Trophoblast cell (in vitro differentiated cells and primary cell): Measurements from ENCODE around the gene MEDAG.

Source experiments
- DNase-seq, 2 donors: peaks; one replicate each; pipeline ENCODE4 v3.0.0-alpha.2; 2016
- H2AFZ ChIP-seq: 2 replicates; pipeline ENCODE4 v1.6.1; 2013; ENCODE audit warnings: low read length, moderate library complexity, mild to moderate bottlenecking; ENCODE audit not compliant: insufficient read depth, poor library complexity
- H2AK5ac ChIP-seq: 2 replicates; pipeline ENCODE4 v1.6.1; 2013; ENCODE audit warnings: mild to moderate bottlenecking, low read length
- H2BK120ac ChIP-seq: 2 replicates; pipeline ENCODE4 v1.6.1; 2013; ENCODE audit warnings: low read length, mild to moderate bottlenecking, moderate library complexity; ENCODE audit not compliant: insufficient read depth, poor library complexity
- H2BK12ac ChIP-seq: 2 replicates; pipeline ENCODE4 v1.6.1; 2013; ENCODE audit warnings: mild to moderate bottlenecking, low read length, moderate library complexity
- H2BK5ac ChIP-seq: 2 replicates; pipeline ENCODE4 v1.6.1; 2013; ENCODE audit warnings: low read length, low read depth, moderate library complexity, mild to moderate bottlenecking; ENCODE audit not compliant: poor library complexity
- H3K14ac ChIP-seq: 2 replicates; pipeline ENCODE4 v1.6.1; 2013; ENCODE audit warnings: mild to moderate bottlenecking, low read length
- H3K18ac ChIP-seq: 2 replicates; pipeline ENCODE4 v1.6.1; 2013; ENCODE audit warnings: mild to moderate bottlenecking, low read length
- H3K23ac ChIP-seq: 2 replicates; pipeline ENCODE4 v1.6.1; 2013; ENCODE audit warnings: low read length
- H3K27ac ChIP-seq: 2 replicates; pipeline ENCODE4 v1.5.1; 2013; ENCODE audit warnings: low read depth, mild to moderate bottlenecking, inconsistent platforms, low read length, moderate library complexity
- H3K27me3 ChIP-seq: 2 replicates; pipeline ENCODE4 v1.6.1; 2013; ENCODE audit warnings: inconsistent platforms, mild to moderate bottlenecking, low read length, moderate library complexity; ENCODE audit not compliant: insufficient read depth
- H3K36me3 ChIP-seq, 2 experiments: 1 replicate in 1 of 2; 2 replicates in 1 of 2; pipeline ENCODE4 v1.6.1; 2013; ENCODE audit warnings: low read length in 2 of 2, mild to moderate bottlenecking in 2 of 2, moderate library complexity in 1 of 2; ENCODE audit not compliant: insufficient read depth in 2 of 2, control insufficient read depth in 1 of 2
- H3K4ac ChIP-seq: 2 replicates; pipeline ENCODE4 v1.6.1; 2013; ENCODE audit warnings: low read depth, mild to moderate bottlenecking, low read length, moderate library complexity
- H3K4me1 ChIP-seq, 2 experiments: 1 replicate in 1 of 2; 2 replicates in 1 of 2; pipeline ENCODE4 v1.6.1; 2013; ENCODE audit warnings: low read length in 2 of 2, mild to moderate bottlenecking in 2 of 2, moderate library complexity in 1 of 2; ENCODE audit not compliant: insufficient read depth in 2 of 2, control insufficient read depth in 1 of 2
- H3K4me2 ChIP-seq: 2 replicates; pipeline ENCODE4 v1.6.1; 2013; ENCODE audit warnings: inconsistent platforms, mild to moderate bottlenecking, low read length, moderate library complexity
- H3K4me3 ChIP-seq: 2 replicates; pipeline ENCODE4 v1.5.1; 2013; ENCODE audit warnings: mild to moderate bottlenecking, low read depth, low read length, inconsistent platforms
- H3K79me1 ChIP-seq: one replicate; pipeline ENCODE4 v1.6.1; 2013; ENCODE audit warnings: low read length
- H3K79me2 ChIP-seq: 2 replicates; pipeline ENCODE4 v1.6.1; 2013; ENCODE audit warnings: low read length, mild to moderate bottlenecking; ENCODE audit not compliant: control insufficient read depth, insufficient read depth, poor library complexity
- H3K9ac ChIP-seq: 2 replicates; pipeline ENCODE4 v1.6.1; 2013; ENCODE audit warnings: mild to moderate bottlenecking, low read length
- H3K9me3 ChIP-seq: 2 replicates; pipeline ENCODE4 v1.6.1; 2013; ENCODE audit warnings: low read depth, mild to moderate bottlenecking, control low read depth, inconsistent platforms, low read length; ENCODE audit not compliant: insufficient read depth
- H4K12ac ChIP-seq: 2 replicates; pipeline ENCODE4 v1.6.1; 2013; ENCODE audit warnings: low read depth, mild to moderate bottlenecking, low read length, moderate library complexity
- H4K8ac ChIP-seq: 2 replicates; pipeline ENCODE4 v1.6.1; 2013; ENCODE audit warnings: low read depth, mild to moderate bottlenecking, low read length, moderate library complexity
- H4K91ac ChIP-seq: one replicate; pipeline ENCODE4 v1.6.1; 2013; ENCODE audit warnings: low read depth, mild to moderate bottlenecking, low read length, moderate library complexity
- WGBS: extraction: QIAGEN DNeasy Blood & Tissue Kit; methylation state at CpG from one replicate; pipeline ENCODE4 v1.1.7; 2013; ENCODE audit warnings: missing lambda C conversion rate; ENCODE audit not compliant: insufficient read length, insufficient coverage; ENCODE audit errors: extremely low coverage; 5-methylcytosine and 5-hydroxymethylcytosine counted together

The MEDAG gene

DNA sequence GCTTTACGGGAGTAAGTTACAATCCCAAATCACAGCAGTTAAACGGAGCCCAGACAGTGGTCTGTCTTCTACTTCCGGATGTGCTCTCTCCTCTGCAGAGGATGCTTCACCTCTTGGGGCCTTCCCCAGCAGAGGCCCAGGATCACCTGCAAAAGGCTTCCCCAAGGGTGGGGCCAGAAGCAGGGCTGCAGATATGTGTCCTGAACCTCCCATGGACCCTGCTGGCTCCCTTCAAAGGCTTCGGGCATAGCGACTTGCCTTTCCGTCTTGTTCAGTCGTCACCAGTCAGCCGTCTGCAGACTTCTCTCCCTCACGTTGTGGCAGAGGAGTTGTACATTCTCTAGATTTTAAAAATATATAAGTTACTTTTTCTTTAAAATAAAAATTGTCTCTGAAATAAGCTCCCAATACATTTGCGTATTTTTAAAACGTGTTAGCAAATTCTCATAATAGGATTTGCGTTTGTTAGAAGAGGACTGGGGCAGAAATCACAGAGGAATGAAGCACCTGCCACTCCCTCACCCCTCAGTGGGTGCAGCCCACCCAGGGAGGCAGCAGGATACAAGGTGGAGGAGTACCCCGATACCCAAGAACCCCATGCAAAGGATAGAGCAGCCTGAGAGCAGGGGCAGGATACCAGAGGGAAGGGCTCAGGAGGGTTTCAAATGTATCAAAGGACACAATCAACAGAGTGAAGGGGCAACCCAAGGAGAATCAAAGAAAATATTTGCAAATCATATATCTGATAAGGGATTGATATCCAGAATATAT lies 22.9 kb upstream of the MEDAG start:
- no peaks in the 10 kb centered on the region for H3K36me3 ChIP-seq
- H3K18ac ChIP-seq: peak overlapping the region; percentile 69
- peak overlapping the region; percentile 97 for H2BK120ac ChIP-seq
- H4K8ac ChIP-seq: peak overlapping the region; percentile 69
- H3K27me3 ChIP-seq: no peaks in the 10 kb centered on the region
- H3K4me1 ChIP-seq: peaks cover 9 to 21% of the 10 kb centered on the region in 2 experiments
- H3K27ac ChIP-seq: peak overlapping the region; percentile 23
- no peak overlapping the region for H3K23ac ChIP-seq
- H3K79me2 ChIP-seq: peaks cover 2% of the 10 kb centered on the region
- H3K4ac ChIP-seq: no peak overlapping the region
- H3K14ac ChIP-seq: peak overlapping the region; percentile 80
- H2BK12ac ChIP-seq: peak overlapping the region; percentile 97
- H4K12ac ChIP-seq: no peak overlapping the region
- H4K91ac ChIP-seq: peak overlapping the region; percentile 90
- peak overlapping the region; percentile 81 for H2BK5ac ChIP-seq
- no peak for DNase-seq
- H3K9ac ChIP-seq: no peak overlapping the region
- no CpG with 5 or more reads among the region's 13 CpGs for WGBS
- no peaks in the 10 kb centered on the region for H3K9me3 ChIP-seq
- peak overlapping the region; percentile 35 for H2AFZ ChIP-seq
- H3K4me2 ChIP-seq: no peak overlapping the region
- peak overlapping the region; percentile 88 for H2AK5ac ChIP-seq
- peaks cover 28% of the 10 kb centered on the region for H3K79me1 ChIP-seq
- no peak overlapping the region for H3K4me3 ChIP-seq

DNA sequence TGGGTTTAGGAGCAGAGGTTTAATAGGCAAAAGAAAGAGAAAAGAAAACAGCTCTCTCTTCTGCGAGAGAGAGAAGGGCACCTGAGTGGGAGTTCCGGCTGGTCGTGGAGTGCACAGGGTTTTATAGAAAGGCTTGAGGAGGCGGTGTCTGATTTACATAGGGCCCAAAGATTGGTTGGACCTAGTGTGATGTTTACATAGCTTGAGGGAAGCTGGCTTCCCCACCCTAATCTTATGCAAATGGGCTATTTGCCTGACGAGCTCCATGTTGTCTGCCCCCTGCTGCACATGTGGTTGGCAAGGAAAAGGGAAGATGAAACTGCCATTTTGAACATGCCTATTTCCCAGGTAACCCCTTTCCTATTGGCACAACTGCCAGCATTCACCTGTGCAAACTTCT lies 21.5 kb upstream of the MEDAG start:
- no peak overlapping the region for H3K4me2 ChIP-seq
- peaks cover 26% of the 10 kb centered on the region for H3K79me1 ChIP-seq
- no CpG with 5 or more reads among the region's 5 CpGs for whole genome bisulfite sequencing
- peak overlapping the region; percentile 18 for H2BK12ac ChIP-seq
- H3K27me3 ChIP-seq: no peaks in the 10 kb centered on the region
- no peak overlapping the region for H3K18ac ChIP-seq
- no peak overlapping the region for H3K4ac ChIP-seq
- H3K9me3 ChIP-seq: no peaks in the 10 kb centered on the region
- peak overlapping the region; percentile 30 for H2BK120ac ChIP-seq
- H2BK5ac ChIP-seq: no peak overlapping the region
- no peak overlapping the region for H2AK5ac ChIP-seq
- no peak overlapping the region for H2AFZ ChIP-seq
- no peak overlapping the region for H3K4me3 ChIP-seq
- no peak overlapping the region for H4K12ac ChIP-seq
- peaks cover 9 to 21% of the 10 kb centered on the region in 2 experiments for H3K4me1 ChIP-seq
- peaks cover 2% of the 10 kb centered on the region for H3K79me2 ChIP-seq
- H4K91ac ChIP-seq: peak overlapping the region; percentile 70
- no peak overlapping the region for H4K8ac ChIP-seq
- no peak for DNase-seq
- no peak overlapping the region for H3K27ac ChIP-seq
- H3K23ac ChIP-seq: no peak overlapping the region
- H3K36me3 ChIP-seq: peaks cover 0 to 2% of the 10 kb centered on the region in 2 experiments
- H3K9ac ChIP-seq: no peak overlapping the region
- H3K14ac ChIP-seq: no peak overlapping the region

DNA sequence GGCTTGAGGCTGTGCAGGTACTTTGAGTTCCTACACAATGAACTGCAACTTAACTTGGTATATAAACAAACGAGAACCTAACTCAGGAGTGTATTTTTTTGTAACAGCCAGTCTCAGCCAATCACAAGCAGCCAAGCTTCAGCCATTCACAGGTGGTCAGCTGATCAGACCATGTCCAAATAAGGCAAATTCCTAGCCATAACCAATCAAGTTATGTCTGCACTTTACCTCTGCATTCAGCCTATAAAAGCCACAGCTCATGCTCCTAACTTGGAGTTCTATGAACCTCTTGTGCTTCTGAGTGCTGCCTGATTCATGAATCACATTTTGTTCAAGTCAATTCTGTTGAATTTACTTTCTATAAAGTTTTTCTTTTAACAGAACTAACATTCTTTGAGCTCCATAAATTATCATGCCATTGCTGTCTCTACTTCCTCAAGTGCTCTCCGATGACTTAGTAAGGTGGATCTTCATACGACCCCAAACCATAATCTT lies 16.8 kb upstream of the MEDAG start:
- no peak overlapping the region for H2BK120ac ChIP-seq
- H3K27ac ChIP-seq: no peak overlapping the region
- no peak for DNase-seq
- H3K79me2 ChIP-seq: no peaks in the 10 kb centered on the region
- no peak overlapping the region for H3K9ac ChIP-seq
- no peak overlapping the region for H3K4me2 ChIP-seq
- H3K27me3 ChIP-seq: no peaks in the 10 kb centered on the region
- H3K4ac ChIP-seq: no peak overlapping the region
- H4K91ac ChIP-seq: no peak overlapping the region
- H2AK5ac ChIP-seq: no peak overlapping the region
- H4K12ac ChIP-seq: no peak overlapping the region
- H3K23ac ChIP-seq: no peak overlapping the region
- peaks cover 0 to 2% of the 10 kb centered on the region in 2 experiments for H3K36me3 ChIP-seq
- H2BK5ac ChIP-seq: no peak overlapping the region
- H3K79me1 ChIP-seq: peaks cover 6% of the 10 kb centered on the region
- no peak overlapping the region for H3K4me3 ChIP-seq
- H4K8ac ChIP-seq: no peak overlapping the region
- no peak overlapping the region for H3K18ac ChIP-seq
- H3K9me3 ChIP-seq: no peaks in the 10 kb centered on the region
- no peaks in the 10 kb centered on the region for H3K4me1 ChIP-seq
- WGBS: no CpG with 5 or more reads among the region's 3 CpGs
- H2BK12ac ChIP-seq: no peak overlapping the region
- H3K14ac ChIP-seq: no peak overlapping the region
- no peak overlapping the region for H2AFZ ChIP-seq

DNA sequence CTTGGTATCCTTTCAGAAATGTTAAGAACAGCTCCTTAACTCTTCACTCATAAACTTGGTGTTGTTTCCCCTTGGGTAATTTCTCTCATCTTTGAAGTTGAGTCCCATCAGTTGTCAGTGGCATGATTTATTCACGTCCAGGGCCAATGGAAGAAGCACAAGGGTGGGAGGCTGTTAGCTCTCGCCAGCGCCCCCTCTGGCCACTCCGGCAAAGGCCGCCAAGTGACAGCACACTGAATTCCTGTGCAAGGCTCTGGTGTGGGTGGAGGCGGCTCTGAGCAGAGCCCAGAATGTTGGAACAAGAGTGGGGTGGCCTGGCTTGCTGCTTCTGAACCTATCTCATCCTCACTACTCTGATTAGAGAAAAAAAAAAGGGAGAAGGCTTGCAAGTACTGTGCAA lies 13.1 kb upstream of the MEDAG start:
- H3K9ac ChIP-seq: no peak overlapping the region
- H3K27me3 ChIP-seq: no peaks in the 10 kb centered on the region
- no peak overlapping the region for H2AFZ ChIP-seq
- peak overlapping the region; percentile 91 for H2BK12ac ChIP-seq
- no peak overlapping the region for H3K18ac ChIP-seq
- peak overlapping the region; percentile 70 for H4K12ac ChIP-seq
- peak overlapping the region; percentile 69 for H2AK5ac ChIP-seq
- no peak overlapping the region for H3K4ac ChIP-seq
- WGBS: no CpG with 5 or more reads among the region's 6 CpGs
- no peaks in the 10 kb centered on the region for H3K9me3 ChIP-seq
- H3K36me3 ChIP-seq: peaks cover 0 to 2% of the 10 kb centered on the region in 2 experiments
- H3K79me2 ChIP-seq: peaks cover 2% of the 10 kb centered on the region
- peak in 1 of 2 donors; percentile 19 for DNase-seq
- peaks cover 6% of the 10 kb centered on the region in 2 experiments for H3K4me1 ChIP-seq
- peak overlapping the region; percentile 77 for H4K91ac ChIP-seq
- peaks cover 15% of the 10 kb centered on the region for H3K79me1 ChIP-seq
- H3K4me2 ChIP-seq: no peak overlapping the region
- H2BK5ac ChIP-seq: peak overlapping the region; percentile 68
- H3K4me3 ChIP-seq: no peak overlapping the region
- H3K27ac ChIP-seq: no peak overlapping the region
- peak overlapping the region; percentile 60 for H2BK120ac ChIP-seq
- peak overlapping the region; percentile 19 for H4K8ac ChIP-seq
- no peak overlapping the region for H3K23ac ChIP-seq
- H3K14ac ChIP-seq: no peak overlapping the region
